Panc1 (cell line): ENCODE measurements around the gene TRIO.
A peak's percentile ranks its signal among the peaks of the same experiment; 100 is the strongest.

ENCODE experiments used
- POLR2AphosphoS5 ChIP-seq: IDR thresholded peaks from 2 replicates; pipeline ENCODE4 v1.6.1; 2012; ENCODE audit warnings: mild to moderate bottlenecking, low read depth, low read length, moderate library complexity
- TCF7L2 ChIP-seq: IDR thresholded peaks from 2 replicates; pipeline ENCODE4 v1.6.1; 2011; ENCODE audit warnings: mild to moderate bottlenecking, low read depth, low read length, inconsistent platforms
- TF ChIP-seq, protein P1 (sequence below): fragments of 450-650 bp; IDR thresholded peaks from 2 replicates; pipeline ENCODE4 v1.5.1; 2017; ENCODE audit warnings: mild to moderate bottlenecking
- TF ChIP-seq, protein P2 (sequence below), 2 experiments: IDR thresholded peaks; 2 replicates each; pipeline ENCODE4 v1.6.1; 2011 to 2012; ENCODE audit warnings: low read depth in 2 of 2, control low read depth in 1 of 2, low read length in 1 of 2, mild to moderate bottlenecking in 1 of 2, moderate library complexity in 1 of 2; ENCODE audit not compliant: insufficient read depth in 1 of 2

DNA sequence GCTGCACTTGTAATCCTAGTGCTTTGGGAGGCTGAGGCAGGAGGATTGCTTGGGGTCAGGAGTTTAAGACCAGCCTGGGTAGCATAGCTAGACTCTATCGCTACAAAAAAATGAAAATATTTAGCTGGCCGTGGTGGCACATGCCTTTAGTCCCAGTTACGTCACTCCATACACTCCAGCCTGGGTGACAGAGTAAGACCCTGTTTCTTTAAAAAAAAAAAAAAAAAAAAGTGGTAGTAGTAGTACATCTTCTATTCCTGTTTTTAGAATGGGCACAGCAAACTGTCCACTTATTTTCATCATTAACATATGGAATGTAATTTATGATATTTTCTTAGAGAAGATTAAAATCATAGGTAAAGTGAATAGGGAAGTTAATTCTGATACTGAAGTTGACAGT lies 48.2 kb downstream of the TRIO start:
- TF ChIP-seq, protein P1, sequence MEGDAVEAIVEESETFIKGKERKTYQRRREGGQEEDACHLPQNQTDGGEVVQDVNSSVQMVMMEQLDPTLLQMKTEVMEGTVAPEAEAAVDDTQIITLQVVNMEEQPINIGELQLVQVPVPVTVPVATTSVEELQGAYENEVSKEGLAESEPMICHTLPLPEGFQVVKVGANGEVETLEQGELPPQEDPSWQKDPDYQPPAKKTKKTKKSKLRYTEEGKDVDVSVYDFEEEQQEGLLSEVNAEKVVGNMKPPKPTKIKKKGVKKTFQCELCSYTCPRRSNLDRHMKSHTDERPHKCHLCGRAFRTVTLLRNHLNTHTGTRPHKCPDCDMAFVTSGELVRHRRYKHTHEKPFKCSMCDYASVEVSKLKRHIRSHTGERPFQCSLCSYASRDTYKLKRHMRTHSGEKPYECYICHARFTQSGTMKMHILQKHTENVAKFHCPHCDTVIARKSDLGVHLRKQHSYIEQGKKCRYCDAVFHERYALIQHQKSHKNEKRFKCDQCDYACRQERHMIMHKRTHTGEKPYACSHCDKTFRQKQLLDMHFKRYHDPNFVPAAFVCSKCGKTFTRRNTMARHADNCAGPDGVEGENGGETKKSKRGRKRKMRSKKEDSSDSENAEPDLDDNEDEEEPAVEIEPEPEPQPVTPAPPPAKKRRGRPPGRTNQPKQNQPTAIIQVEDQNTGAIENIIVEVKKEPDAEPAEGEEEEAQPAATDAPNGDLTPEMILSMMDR = no peak
- TF ChIP-seq, protein P2, sequence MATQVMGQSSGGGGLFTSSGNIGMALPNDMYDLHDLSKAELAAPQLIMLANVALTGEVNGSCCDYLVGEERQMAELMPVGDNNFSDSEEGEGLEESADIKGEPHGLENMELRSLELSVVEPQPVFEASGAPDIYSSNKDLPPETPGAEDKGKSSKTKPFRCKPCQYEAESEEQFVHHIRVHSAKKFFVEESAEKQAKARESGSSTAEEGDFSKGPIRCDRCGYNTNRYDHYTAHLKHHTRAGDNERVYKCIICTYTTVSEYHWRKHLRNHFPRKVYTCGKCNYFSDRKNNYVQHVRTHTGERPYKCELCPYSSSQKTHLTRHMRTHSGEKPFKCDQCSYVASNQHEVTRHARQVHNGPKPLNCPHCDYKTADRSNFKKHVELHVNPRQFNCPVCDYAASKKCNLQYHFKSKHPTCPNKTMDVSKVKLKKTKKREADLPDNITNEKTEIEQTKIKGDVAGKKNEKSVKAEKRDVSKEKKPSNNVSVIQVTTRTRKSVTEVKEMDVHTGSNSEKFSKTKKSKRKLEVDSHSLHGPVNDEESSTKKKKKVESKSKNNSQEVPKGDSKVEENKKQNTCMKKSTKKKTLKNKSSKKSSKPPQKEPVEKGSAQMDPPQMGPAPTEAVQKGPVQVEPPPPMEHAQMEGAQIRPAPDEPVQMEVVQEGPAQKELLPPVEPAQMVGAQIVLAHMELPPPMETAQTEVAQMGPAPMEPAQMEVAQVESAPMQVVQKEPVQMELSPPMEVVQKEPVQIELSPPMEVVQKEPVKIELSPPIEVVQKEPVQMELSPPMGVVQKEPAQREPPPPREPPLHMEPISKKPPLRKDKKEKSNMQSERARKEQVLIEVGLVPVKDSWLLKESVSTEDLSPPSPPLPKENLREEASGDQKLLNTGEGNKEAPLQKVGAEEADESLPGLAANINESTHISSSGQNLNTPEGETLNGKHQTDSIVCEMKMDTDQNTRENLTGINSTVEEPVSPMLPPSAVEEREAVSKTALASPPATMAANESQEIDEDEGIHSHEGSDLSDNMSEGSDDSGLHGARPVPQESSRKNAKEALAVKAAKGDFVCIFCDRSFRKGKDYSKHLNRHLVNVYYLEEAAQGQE (IDR thresholded peaks at IDR 0.05; ENCODE audit: insufficient read depth in 1 of 2, low read depth in 2 of 2, low read length in 1 of 2) = no peak
- TF ChIP-seq POLR2AphosphoS5 = 0 out of 2 replicates have a peak, but pooled peaks have one; percentile 8
- no peak for TF ChIP-seq TCF7L2
